Endothelial cell of umbilical vein (primary cell): ENCODE measurements around the gene C6orf136.

Experiments used
- EZH2 ChIP-seq: IDR thresholded peaks from 2 replicates; pipeline ENCODE4 v1.6.1; 2012; ENCODE audit warnings: borderline replicate concordance, low read depth, mild to moderate bottlenecking, moderate library complexity, low read length, inconsistent platforms; ENCODE audit not compliant: severe bottlenecking
- FOS ChIP-seq: IDR thresholded peaks from 2 replicates; pipeline ENCODE4 v1.6.1; 2011; ENCODE audit warnings: mild to moderate bottlenecking, low read length, moderate library complexity, borderline replicate concordance; ENCODE audit not compliant: insufficient read depth
- JUN ChIP-seq: IDR thresholded peaks from 2 replicates; pipeline ENCODE4 v1.6.1; 2011; ENCODE audit warnings: borderline replicate concordance, low read depth; ENCODE audit not compliant: insufficient read length, insufficient read depth
- POLR2A ChIP-seq: IDR thresholded peaks from 2 replicates; pipeline ENCODE4 v1.6.1; 2012; ENCODE audit warnings: low read depth, mild to moderate bottlenecking, control low read depth, low read length
- POLR2AphosphoS5 ChIP-seq: IDR thresholded peaks from 2 replicates; pipeline ENCODE4 v1.6.1; 2012; ENCODE audit warnings: low read depth, mild to moderate bottlenecking, control low read depth, low read length, moderate library complexity; ENCODE audit not compliant: insufficient read depth
- TF ChIP-seq, protein P1 (sequence below), 2 donors: IDR thresholded peaks; 1 replicate in 1 of 2; 2 replicates in 1 of 2; pipeline ENCODE4 v1.5.1; 2011; ENCODE audit warnings: low read length in 2 of 2, mild to moderate bottlenecking in 2 of 2, moderate library complexity in 2 of 2, control low read depth in 1 of 2, inconsistent platforms in 1 of 2, low read depth in 1 of 2; ENCODE audit not compliant: insufficient read depth in 1 of 2; ENCODE audit errors: extremely low read depth in 1 of 2
- TF ChIP-seq, protein P2 (sequence below): IDR thresholded peaks from 2 replicates; pipeline ENCODE4 v1.6.1; 2011; ENCODE audit not compliant: insufficient read depth, insufficient read length

DNA sequence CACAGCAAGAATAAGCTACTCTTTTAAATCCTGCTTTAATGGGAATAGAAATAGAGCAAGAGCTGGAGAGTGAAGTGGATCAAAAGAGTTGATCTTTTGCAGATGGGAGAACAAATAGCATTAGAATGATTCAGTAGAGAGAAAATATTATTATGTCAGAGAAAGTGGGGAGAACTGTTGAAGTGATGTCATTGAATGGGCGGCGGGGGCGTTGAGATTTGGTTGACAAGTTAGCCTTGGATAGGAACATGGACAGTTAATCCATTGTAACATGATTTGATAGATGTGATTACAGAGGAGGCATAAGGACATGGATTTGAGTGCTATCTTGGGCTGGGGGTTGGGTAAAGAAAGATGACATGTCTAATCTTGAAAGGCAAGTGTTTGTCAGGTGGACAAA lies 11.1 kb upstream of the C6orf136 start:
- TF ChIP-seq, protein P1, sequence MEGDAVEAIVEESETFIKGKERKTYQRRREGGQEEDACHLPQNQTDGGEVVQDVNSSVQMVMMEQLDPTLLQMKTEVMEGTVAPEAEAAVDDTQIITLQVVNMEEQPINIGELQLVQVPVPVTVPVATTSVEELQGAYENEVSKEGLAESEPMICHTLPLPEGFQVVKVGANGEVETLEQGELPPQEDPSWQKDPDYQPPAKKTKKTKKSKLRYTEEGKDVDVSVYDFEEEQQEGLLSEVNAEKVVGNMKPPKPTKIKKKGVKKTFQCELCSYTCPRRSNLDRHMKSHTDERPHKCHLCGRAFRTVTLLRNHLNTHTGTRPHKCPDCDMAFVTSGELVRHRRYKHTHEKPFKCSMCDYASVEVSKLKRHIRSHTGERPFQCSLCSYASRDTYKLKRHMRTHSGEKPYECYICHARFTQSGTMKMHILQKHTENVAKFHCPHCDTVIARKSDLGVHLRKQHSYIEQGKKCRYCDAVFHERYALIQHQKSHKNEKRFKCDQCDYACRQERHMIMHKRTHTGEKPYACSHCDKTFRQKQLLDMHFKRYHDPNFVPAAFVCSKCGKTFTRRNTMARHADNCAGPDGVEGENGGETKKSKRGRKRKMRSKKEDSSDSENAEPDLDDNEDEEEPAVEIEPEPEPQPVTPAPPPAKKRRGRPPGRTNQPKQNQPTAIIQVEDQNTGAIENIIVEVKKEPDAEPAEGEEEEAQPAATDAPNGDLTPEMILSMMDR (IDR thresholded peaks at IDR 0.05; ENCODE audit: extremely low read depth in 1 of 2, insufficient read depth in 1 of 2, low read depth in 1 of 2, low read length in 2 of 2) = no peak
- TF ChIP-seq POLR2AphosphoS5 = no peak
- TF ChIP-seq POLR2A = no peak
- TF ChIP-seq EZH2 = no peak
- TF ChIP-seq FOS = no peak
- no peak for TF ChIP-seq JUN
- TF ChIP-seq, protein P2, sequence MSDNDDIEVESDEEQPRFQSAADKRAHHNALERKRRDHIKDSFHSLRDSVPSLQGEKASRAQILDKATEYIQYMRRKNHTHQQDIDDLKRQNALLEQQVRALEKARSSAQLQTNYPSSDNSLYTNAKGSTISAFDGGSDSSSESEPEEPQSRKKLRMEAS = no peak
